ENCODE measurements around the gene JAK3. TPM values are rescaled to one million over a fixed set of nuclear protein-coding genes. Genes with fewer than 3 reads are reported as not detected.

JAK3 gene
- total and polyA plus RNA-seq, 2 donors (not counting 3 experiments of a cell fraction or from before 2014, with no cell fraction given), result 3.1 to 3.8 TPM

DNA sequence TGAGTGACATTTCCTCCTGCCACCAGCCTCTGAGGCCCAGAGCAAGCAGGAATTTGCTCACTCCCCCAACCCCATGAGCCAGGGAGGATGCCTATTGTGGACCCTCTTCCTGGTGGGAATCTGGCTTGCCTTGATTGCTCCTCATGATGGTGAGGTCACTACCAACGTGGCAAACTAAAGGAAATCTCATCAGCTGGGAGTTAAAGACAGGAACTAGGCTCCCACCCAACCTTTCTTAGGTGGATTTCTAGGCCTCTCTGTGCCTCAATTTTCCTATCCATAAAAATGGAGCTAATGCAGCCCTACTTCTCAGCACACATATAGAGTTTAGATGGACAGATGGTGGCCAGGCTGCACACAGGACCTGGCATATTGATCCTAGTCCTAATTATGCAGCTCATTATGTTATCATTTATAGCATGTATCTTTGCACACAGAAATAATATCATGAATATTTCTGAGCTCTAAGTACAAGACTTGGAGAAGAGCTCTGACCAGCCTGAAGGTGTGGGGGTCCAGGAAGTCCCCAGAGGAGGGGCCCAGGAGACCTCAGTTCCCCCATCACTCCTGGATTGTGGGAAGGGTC is 50.9 kb downstream of the JAK3 start:
- H3K4me2 ChIP-seq (ENCODE audit: insufficient read depth, low read length), result no peak overlapping the region
- H2AFZ ChIP-seq (ENCODE audit: low read depth, low read length), result no peak overlapping the region
- dilution Hi-C loops (cut with MboI; ENCODE audit: extremely low pct_ligation_motif_present, low sequenced_read_pairs), result no loop called here
- no TSS peak for BruUV-seq (replicated peaks)
- H3K79me2 ChIP-seq (ENCODE audit: control insufficient read depth, insufficient read depth, low read length), result no peaks in the 10 kb centered on the region
- no peaks in the 10 kb centered on the region for H3K36me3 ChIP-seq (ENCODE audit: control insufficient read depth in 2 of 2, extremely low read depth in 1 of 2, insufficient read depth in 2 of 2, low read length in 2 of 2)
- no peak overlapping the region for H3K9ac ChIP-seq (replicated peaks; ENCODE audit: extremely low read depth, insufficient read depth, low read length)
- intact Hi-C loops (cut with micrococcal nuclease), result no loop called here
- no peaks in the 10 kb centered on the region for H3K9me3 ChIP-seq (replicated peaks; ENCODE audit: control insufficient read depth, insufficient read depth, low read length)
- FAIRE-seq (no peak), DNase-seq (ENCODE audit: low read depth, low spot score) (no peak)
- H3K27me3 ChIP-seq (ENCODE audit: control insufficient read depth in 2 of 2, insufficient read depth in 2 of 2, low read length in 2 of 2), result peaks cover 13 to 14% of the 10 kb centered on the region in 2 experiments
- no peaks in the 10 kb centered on the region for H4K20me1 ChIP-seq (replicated peaks; ENCODE audit: control insufficient read depth, extremely low read depth, insufficient read depth, low read length)
- CTCF ChIA-PET, result interaction anchor here (1.0 to 1.2 kb wide), 2 partner anchors 14 to 59 kb away, joined by 3 read pairs; no protein-coding TSS in a partner anchor
- POLR2A ChIA-PET, result no interaction called here
- H3K4me1 ChIP-seq (ENCODE audit: control insufficient read depth, extremely low read depth, insufficient read depth, low read length), result peaks cover 3% of the 10 kb centered on the region
- TF ChIP-seq POLR2A (IDR thresholded peaks at IDR 0.05; ENCODE audit: low read depth, low read length) (no peak), POLR2AphosphoS5 (IDR thresholded peaks at IDR 0.05; ENCODE audit: insufficient read depth, low read depth, low read length) (no peak), MYC (IDR thresholded peaks at IDR 0.05; ENCODE audit: low read depth, low read length) (no peak), EZH2 (IDR thresholded peaks at IDR 0.05; ENCODE audit: borderline replicate concordance, low read depth, low read length, severe bottlenecking) (no peak), FOS (IDR thresholded peaks at IDR 0.05; ENCODE audit: borderline replicate concordance, insufficient read depth, low read length) (no peak), JUN (IDR thresholded peaks at IDR 0.05; ENCODE audit: borderline replicate concordance, insufficient read depth, insufficient read length, low read depth) (no peak)
- TF ChIP-seq, protein P1, sequence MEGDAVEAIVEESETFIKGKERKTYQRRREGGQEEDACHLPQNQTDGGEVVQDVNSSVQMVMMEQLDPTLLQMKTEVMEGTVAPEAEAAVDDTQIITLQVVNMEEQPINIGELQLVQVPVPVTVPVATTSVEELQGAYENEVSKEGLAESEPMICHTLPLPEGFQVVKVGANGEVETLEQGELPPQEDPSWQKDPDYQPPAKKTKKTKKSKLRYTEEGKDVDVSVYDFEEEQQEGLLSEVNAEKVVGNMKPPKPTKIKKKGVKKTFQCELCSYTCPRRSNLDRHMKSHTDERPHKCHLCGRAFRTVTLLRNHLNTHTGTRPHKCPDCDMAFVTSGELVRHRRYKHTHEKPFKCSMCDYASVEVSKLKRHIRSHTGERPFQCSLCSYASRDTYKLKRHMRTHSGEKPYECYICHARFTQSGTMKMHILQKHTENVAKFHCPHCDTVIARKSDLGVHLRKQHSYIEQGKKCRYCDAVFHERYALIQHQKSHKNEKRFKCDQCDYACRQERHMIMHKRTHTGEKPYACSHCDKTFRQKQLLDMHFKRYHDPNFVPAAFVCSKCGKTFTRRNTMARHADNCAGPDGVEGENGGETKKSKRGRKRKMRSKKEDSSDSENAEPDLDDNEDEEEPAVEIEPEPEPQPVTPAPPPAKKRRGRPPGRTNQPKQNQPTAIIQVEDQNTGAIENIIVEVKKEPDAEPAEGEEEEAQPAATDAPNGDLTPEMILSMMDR (IDR thresholded peaks at IDR 0.05; ENCODE audit: extremely low read depth in 1 of 2, insufficient read depth in 1 of 2, low read depth in 1 of 2, low read length in 2 of 2), result no peak
- TF ChIP-seq, protein P2, sequence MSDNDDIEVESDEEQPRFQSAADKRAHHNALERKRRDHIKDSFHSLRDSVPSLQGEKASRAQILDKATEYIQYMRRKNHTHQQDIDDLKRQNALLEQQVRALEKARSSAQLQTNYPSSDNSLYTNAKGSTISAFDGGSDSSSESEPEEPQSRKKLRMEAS (IDR thresholded peaks at IDR 0.05; ENCODE audit: insufficient read depth, insufficient read length), result no peak
- no peaks in the 10 kb centered on the region for H3K9me1 ChIP-seq (replicated peaks; ENCODE audit: control insufficient read depth, extremely low read depth, insufficient read depth, low read length)
- no peak overlapping the region for H3K27ac ChIP-seq (ENCODE audit: insufficient read depth, low read depth, low read length)
- H3K4me3 ChIP-seq (replicated peaks in 1 of 3; ENCODE audit: insufficient read depth in 1 of 3, low read depth in 1 of 3, low read length in 3 of 3), result no peak overlapping the region

All from endothelial cell of umbilical vein (primary cell).